Endothelial cell of umbilical vein (primary cell): ENCODE measurements around the gene THSD4. TPM values are rescaled to one million over a fixed set of nuclear protein-coding genes. Genes with fewer than 3 reads are reported as not detected.

Source experiments
- BruUV-seq: library from RNA; stranded (reverse); fragments of 400-500 nt; replicated peaks from 2 replicates; lab custom pipeline; 2021; lab: Mats Ljungman, UMichigan
- CTCF ChIA-PET: fragments of 300-600, 350-600 bp; sonication (Branson Sonifier 250); formaldehyde crosslinking; loops from one replicate; lab custom pipeline; 2021; ENCODE audit warnings: antibody characterized with exemption, inconsistent platforms; lab: Charles Lee
- POLR2A ChIA-PET: fragments of 300-600, 350-600 bp; sonication (Branson Sonifier 250); formaldehyde crosslinking; loops from one replicate; lab custom pipeline; 2021; ENCODE audit warnings: antibody characterized with exemption, inconsistent platforms; lab: Charles Lee
- DNase-seq: peaks from one replicate; pipeline ENCODE4 v3.0.0-alpha.2; 2011; ENCODE audit warnings: low read depth, low spot score
- FAIRE-seq: peaks from 2 replicates; lab custom pipeline; 2011; peaks lifted over from hg19 to GRCh38; lab: Jason Lieb, UNC
- H2AFZ ChIP-seq: 2 replicates; pipeline ENCODE4 v1.6.0; 2012; ENCODE audit warnings: low read depth, low read length, control low read depth, inconsistent platforms
- H3K27ac ChIP-seq: 2 replicates; pipeline ENCODE4 v1.5.1; 2011; ENCODE audit warnings: low read depth, mild to moderate bottlenecking, control low read depth, low read length, moderate library complexity; ENCODE audit not compliant: insufficient read depth
- H3K27me3 ChIP-seq, 2 experiments: 2 replicates each; pipeline versions ENCODE4 v1.6.0 to v1.6.1; 2011; ENCODE audit warnings: low read length in 2 of 2, mixed read lengths in 1 of 2; ENCODE audit not compliant: control insufficient read depth in 2 of 2, insufficient read depth in 2 of 2
- H3K36me3 ChIP-seq, 2 experiments: 2 replicates in 1 of 2; 3 replicates in 1 of 2; pipeline ENCODE4 v1.5.1; 2011; ENCODE audit warnings: low read length in 2 of 2, mild to moderate bottlenecking in 1 of 2, moderate library complexity in 1 of 2; ENCODE audit not compliant: control insufficient read depth in 2 of 2, insufficient read depth in 2 of 2; ENCODE audit errors: extremely low read depth in 1 of 2
- H3K4me1 ChIP-seq: 3 replicates; pipeline ENCODE4 v1.5.1; 2011; ENCODE audit warnings: mild to moderate bottlenecking, low read length; ENCODE audit not compliant: control insufficient read depth, insufficient read depth; ENCODE audit errors: extremely low read depth
- H3K4me2 ChIP-seq: 2 replicates; pipeline ENCODE4 v1.6.1; 2011; ENCODE audit warnings: low read length, control low read depth, mixed read lengths; ENCODE audit not compliant: insufficient read depth
- H3K4me3 ChIP-seq, 3 experiments: fragments of 200-600 bp in 1 of 3; sonication (generic), shearing (Covaris generic) in 1 of 3; replicated peaks in 1 of 3; 2 replicates each; pipeline ENCODE4 v1.5.1; 2011 to 2016; ENCODE audit warnings: control low read depth in 3 of 3, low read length in 3 of 3, mild to moderate bottlenecking in 2 of 3, inconsistent platforms in 1 of 3, low read depth in 1 of 3, moderate library complexity in 1 of 3; ENCODE audit not compliant: insufficient read depth in 1 of 3
- H3K79me2 ChIP-seq: 2 replicates; pipeline ENCODE4 v1.6.0; 2012; ENCODE audit warnings: low read length, inconsistent platforms; ENCODE audit not compliant: control insufficient read depth, insufficient read depth
- H3K9ac ChIP-seq: replicated peaks from 2 replicates; pipeline ENCODE3; 2011; ENCODE audit warnings: low read length, control low read depth; ENCODE audit not compliant: insufficient read depth; ENCODE audit errors: extremely low read depth
- H3K9me1 ChIP-seq: replicated peaks from 3 replicates; pipeline ENCODE4 v1.6.0; 2011; ENCODE audit warnings: mild to moderate bottlenecking, low read length; ENCODE audit not compliant: control insufficient read depth, insufficient read depth; ENCODE audit errors: extremely low read depth
- H3K9me3 ChIP-seq: replicated peaks from 2 replicates; pipeline ENCODE4 v1.5.1; 2012; ENCODE audit warnings: low read length, inconsistent platforms; ENCODE audit not compliant: control insufficient read depth, insufficient read depth
- H4K20me1 ChIP-seq: replicated peaks from 2 replicates; pipeline ENCODE3; 2011; ENCODE audit warnings: mild to moderate bottlenecking, low read length; ENCODE audit not compliant: control insufficient read depth, insufficient read depth; ENCODE audit errors: extremely low read depth
- EZH2 ChIP-seq: IDR thresholded peaks from 2 replicates; pipeline ENCODE4 v1.6.1; 2012; ENCODE audit warnings: borderline replicate concordance, low read depth, mild to moderate bottlenecking, moderate library complexity, low read length, inconsistent platforms; ENCODE audit not compliant: severe bottlenecking
- FOS ChIP-seq: IDR thresholded peaks from 2 replicates; pipeline ENCODE4 v1.6.1; 2011; ENCODE audit warnings: mild to moderate bottlenecking, low read length, moderate library complexity, borderline replicate concordance; ENCODE audit not compliant: insufficient read depth
- GATA2 ChIP-seq: IDR thresholded peaks from 2 replicates; pipeline ENCODE4 v1.7.0; 2011; ENCODE audit warnings: low read depth, mild to moderate bottlenecking, moderate library complexity, mixed read lengths, low read length; ENCODE audit not compliant: insufficient read length, insufficient read depth
- JUN ChIP-seq: IDR thresholded peaks from 2 replicates; pipeline ENCODE4 v1.6.1; 2011; ENCODE audit warnings: borderline replicate concordance, low read depth; ENCODE audit not compliant: insufficient read length, insufficient read depth
- MYC ChIP-seq: IDR thresholded peaks from one replicate; pipeline ENCODE4 v1.6.1; 2011; ENCODE audit warnings: mild to moderate bottlenecking, low read depth, low read length
- POLR2A ChIP-seq: IDR thresholded peaks from 2 replicates; pipeline ENCODE4 v1.6.1; 2012; ENCODE audit warnings: low read depth, mild to moderate bottlenecking, control low read depth, low read length
- POLR2AphosphoS5 ChIP-seq: IDR thresholded peaks from 2 replicates; pipeline ENCODE4 v1.6.1; 2012; ENCODE audit warnings: low read depth, mild to moderate bottlenecking, control low read depth, low read length, moderate library complexity; ENCODE audit not compliant: insufficient read depth
- dilution Hi-C: fragments of 300-500 bp; cut with MboI; formaldehyde crosslinking; loops from one replicate; pipeline ENCODE4 v1.15.0; 2019; ENCODE audit warnings: low sequenced_read_pairs; ENCODE audit not compliant: extremely low pct_ligation_motif_present
- intact Hi-C: fragments of 100-400 bp; cut with micrococcal nuclease; formaldehyde crosslinking; loops from one replicate; pipeline ENCODE4 v1.10.0; 2022
- polyA plus RNA-seq, 4 experiments: library from polyadenylated mRNA; depleted of rRNA in 3 of 4; stranded (reverse) in 3 of 4; unstranded in 1 of 4; fragments of >200 nt; gene quantifications; 2 replicates each; pipeline versions ENCODE4 v1.2.1 to v1.2.3, GENCODE V29; 2011 to 2012; ENCODE audit warnings: missing spikeins in 1 of 4
- total RNA-seq: library from RNA; stranded (reverse); gene quantifications from 2 replicates; pipeline ENCODE4 v1.2.3, GENCODE V29; 2021
- TF ChIP-seq, protein P1 (sequence below), 2 donors: IDR thresholded peaks; 1 replicate in 1 of 2; 2 replicates in 1 of 2; pipeline ENCODE4 v1.5.1; 2011; ENCODE audit warnings: low read length in 2 of 2, mild to moderate bottlenecking in 2 of 2, moderate library complexity in 2 of 2, control low read depth in 1 of 2, inconsistent platforms in 1 of 2, low read depth in 1 of 2; ENCODE audit not compliant: insufficient read depth in 1 of 2; ENCODE audit errors: extremely low read depth in 1 of 2
- TF ChIP-seq, protein P2 (sequence below): IDR thresholded peaks from 2 replicates; pipeline ENCODE4 v1.6.1; 2011; ENCODE audit not compliant: insufficient read depth, insufficient read length

The THSD4 gene
- total and polyA plus RNA-seq, 2 donors (not counting 3 experiments of a cell fraction or from before 2014, with no cell fraction given) = 9.9 to 25.4 TPM

GRCh38 chr15:71449363-71449762, 334.1 kb downstream of the THSD4 start:
- no peaks in the 10 kb centered on the region for H3K9me1 ChIP-seq
- no peaks in the 10 kb centered on the region for H3K9me3 ChIP-seq
- dilution Hi-C loops = no loop called here
- H3K9ac ChIP-seq = no peak overlapping the region
- no peak overlapping the region for H2AFZ ChIP-seq
- H3K4me1 ChIP-seq = peaks cover 21% of the 10 kb centered on the region
- FAIRE-seq (no peak), DNase-seq (no peak)
- BruUV-seq = no TSS peak
- no peaks in the 10 kb centered on the region for H3K79me2 ChIP-seq
- intact Hi-C loops = loop anchor here (2.0 kb wide), 3 partner anchors 83 to 705 kb away; no protein-coding TSS in a partner anchor
- H3K27me3 ChIP-seq = no peaks in the 10 kb centered on the region
- H3K27ac ChIP-seq = no peak overlapping the region
- H3K4me3 ChIP-seq = no peak overlapping the region
- no peak for TF ChIP-seq EZH2
- TF ChIP-seq, protein P1, sequence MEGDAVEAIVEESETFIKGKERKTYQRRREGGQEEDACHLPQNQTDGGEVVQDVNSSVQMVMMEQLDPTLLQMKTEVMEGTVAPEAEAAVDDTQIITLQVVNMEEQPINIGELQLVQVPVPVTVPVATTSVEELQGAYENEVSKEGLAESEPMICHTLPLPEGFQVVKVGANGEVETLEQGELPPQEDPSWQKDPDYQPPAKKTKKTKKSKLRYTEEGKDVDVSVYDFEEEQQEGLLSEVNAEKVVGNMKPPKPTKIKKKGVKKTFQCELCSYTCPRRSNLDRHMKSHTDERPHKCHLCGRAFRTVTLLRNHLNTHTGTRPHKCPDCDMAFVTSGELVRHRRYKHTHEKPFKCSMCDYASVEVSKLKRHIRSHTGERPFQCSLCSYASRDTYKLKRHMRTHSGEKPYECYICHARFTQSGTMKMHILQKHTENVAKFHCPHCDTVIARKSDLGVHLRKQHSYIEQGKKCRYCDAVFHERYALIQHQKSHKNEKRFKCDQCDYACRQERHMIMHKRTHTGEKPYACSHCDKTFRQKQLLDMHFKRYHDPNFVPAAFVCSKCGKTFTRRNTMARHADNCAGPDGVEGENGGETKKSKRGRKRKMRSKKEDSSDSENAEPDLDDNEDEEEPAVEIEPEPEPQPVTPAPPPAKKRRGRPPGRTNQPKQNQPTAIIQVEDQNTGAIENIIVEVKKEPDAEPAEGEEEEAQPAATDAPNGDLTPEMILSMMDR (IDR thresholded peaks at IDR 0.05; ENCODE audit: extremely low read depth in 1 of 2, insufficient read depth in 1 of 2, low read depth in 1 of 2, low read length in 2 of 2) = no peak
- no peak for TF ChIP-seq FOS
- no peak for TF ChIP-seq POLR2A
- no peak for TF ChIP-seq GATA2
- TF ChIP-seq, protein P2, sequence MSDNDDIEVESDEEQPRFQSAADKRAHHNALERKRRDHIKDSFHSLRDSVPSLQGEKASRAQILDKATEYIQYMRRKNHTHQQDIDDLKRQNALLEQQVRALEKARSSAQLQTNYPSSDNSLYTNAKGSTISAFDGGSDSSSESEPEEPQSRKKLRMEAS = no peak
- TF ChIP-seq POLR2AphosphoS5 = no peak
- no peak for TF ChIP-seq MYC
- TF ChIP-seq JUN = no peak
- H4K20me1 ChIP-seq = no peaks in the 10 kb centered on the region
- H3K4me2 ChIP-seq = no peak overlapping the region
- H3K36me3 ChIP-seq = no peaks in the 10 kb centered on the region
- POLR2A ChIA-PET = no interaction called here
- CTCF ChIA-PET = interaction anchor here (0.6 to 3.5 kb wide), 9 partner anchors 63 to 707 kb away, joined by 3 to 25 read pairs (median 7); no protein-coding TSS in a partner anchor
